Inflammatory macrophage (primary cell): ENCODE results near the gene POU6F2.
"Not testable (repeated sequence)": the region's sequence is repeated elsewhere in the genome, so short reads cannot be mapped to it uniquely, and the experiment has no call there.

ENCODE experiments used
- DNase-seq, 2 donors: peaks; one replicate each; pipeline ENCODE4 v3.0.0-alpha.2; 2020 to 2022
- total RNA-seq, 18 experiments: gene quantifications; one replicate each; lab custom pipeline; 2026; ENCODE audit warnings: mixed read lengths in 6 of 18, inconsistent platforms in 2 of 18; lab: John Stamatoyannopoulos, UW

POU6F2 gene
- total RNA-seq: 0 to 0.13 (median 0.03) reads per million in 18 experiments

GRCh38 chr7:38977685-38978084 lies at the start of gene POU6F2:
Gene POU6F2 (plus strand): TSS chr7:38977909. CDS start chr7:38977954, 45 bp downstream.
- DNase-seq: no peak

GRCh38 chr7:38928506-38928905 lies 49.2 kb upstream of the POU6F2 start:
- DNase-seq: peak; percentile 40 to 50

GRCh38 chr7:38929460-38930171 lies 48.1 kb upstream of the POU6F2 start:
- peak; percentile 32 to 70 for DNase-seq

DNA sequence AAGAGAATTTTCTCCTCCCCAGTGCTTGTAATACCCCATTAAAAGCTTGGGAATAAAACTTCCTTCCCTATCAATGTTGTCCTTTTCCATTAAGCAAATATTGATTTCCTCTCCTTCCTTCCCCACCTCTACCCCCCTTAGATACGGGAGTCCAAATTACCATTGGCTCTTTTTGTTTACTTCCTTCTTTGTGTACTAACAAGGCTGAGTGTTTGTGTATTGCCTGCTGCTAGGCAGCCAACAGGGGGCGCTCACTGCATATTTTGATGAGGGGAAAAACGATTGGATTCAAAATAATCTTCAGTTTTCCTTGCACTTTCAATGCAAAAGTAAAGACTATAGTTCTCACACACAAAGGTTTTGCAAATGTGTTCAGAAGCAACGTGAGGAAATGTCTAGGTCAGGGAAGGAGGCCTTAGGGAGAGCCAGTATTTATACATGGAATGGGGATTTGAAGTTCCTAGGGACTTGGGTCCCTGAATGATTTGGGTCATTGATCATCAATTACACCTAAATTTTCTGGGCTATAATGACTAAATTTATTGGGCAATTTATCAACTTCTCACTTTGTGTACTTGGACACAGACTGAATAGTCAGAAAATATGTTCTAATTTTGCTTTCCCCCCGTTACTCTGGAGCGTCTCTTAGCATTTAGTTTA lies 45.1 kb upstream of the POU6F2 start:
- peak; percentile 59 to 72 for DNase-seq

- no peak for DNase-seq
Observed at GRCh38 chr7:38934051-38934450, 43.7 kb upstream of the POU6F2 start.

DNA sequence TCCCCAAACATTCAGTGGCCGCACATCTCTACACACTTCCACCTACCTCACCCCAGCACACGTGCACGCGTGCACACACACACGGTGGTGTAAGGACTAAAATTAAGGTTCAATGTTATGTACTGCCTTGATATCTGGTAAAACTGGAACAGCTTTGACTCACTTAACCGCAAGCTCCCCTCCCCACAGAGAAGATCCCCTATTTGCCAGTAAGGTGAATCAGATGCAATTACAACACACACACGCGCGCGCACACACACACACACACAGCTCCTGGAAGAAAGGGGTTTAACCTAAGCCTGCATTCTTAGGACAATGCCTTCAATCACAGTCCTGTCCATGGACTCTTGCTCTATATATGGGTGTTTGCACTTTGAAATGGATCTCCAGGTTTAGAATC lies 43.2 kb upstream of the POU6F2 start:
- DNase-seq: no peak

DNA sequence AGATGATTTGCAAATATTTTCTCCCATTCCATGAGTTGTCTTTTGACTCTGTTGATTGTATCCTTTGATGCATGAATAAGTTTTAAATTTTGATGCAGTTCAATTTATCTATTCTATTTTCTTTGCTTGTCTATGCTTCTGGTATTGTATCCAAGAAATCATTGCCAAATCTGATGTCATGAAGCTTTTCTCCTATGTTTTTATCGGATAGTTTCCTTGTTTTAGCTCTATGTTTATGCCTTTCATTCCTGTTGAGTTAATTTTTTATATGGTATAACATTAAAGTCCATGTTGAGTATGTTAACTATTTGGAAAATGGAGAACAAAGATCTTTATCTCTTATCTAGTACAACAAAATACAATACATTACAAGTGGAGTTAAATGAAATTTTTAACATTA lies 41.1 kb upstream of the POU6F2 start:
- DNase-seq: no peak

DNA sequence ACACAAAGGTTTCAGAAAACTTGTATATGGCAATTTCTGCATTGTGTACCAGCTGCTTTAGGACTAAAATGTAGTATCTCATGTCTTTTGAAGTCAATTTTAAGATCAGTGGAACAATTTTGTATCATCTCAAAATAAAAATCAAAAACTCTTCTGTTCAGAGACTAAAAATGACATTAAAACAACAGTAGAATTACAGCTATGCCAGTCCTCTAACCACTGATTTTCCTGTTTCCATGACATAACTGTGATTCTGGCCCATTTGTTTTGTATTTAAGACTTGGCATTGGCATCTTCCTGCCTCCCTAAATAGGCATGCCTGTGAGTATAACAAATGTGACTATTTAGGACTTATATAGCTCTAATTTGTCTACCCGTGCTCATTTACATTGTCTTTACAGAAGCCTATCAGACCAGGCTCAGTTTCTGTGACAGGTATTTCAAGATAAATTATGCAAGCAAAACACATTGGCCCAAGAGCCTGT lies 39.7 kb upstream of the POU6F2 start:
- no peak for DNase-seq

GRCh38 chr7:38938589-38938988 lies 39.1 kb upstream of the POU6F2 start:
- DNase-seq: no peak

DNA sequence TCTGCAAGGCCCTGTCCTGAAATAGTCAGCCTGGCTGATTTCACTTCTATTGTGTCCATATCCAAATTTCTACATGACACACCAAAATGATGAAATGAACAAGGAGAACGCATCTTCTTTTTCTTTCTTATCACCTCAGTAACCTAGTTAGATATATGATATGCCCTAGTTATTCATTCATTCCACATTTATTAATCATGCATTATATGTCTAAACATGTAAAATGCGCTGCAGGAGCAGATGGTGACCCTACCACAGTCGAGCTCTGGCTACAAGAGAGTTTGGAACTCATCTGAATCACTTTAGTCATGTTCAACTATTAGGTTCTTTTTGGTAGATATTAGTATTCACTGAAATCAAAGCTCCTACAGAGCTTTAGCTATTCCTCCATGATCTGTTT lies 36.9 kb upstream of the POU6F2 start:
- no peak for DNase-seq

GRCh38 chr7:38942431-38943051 lies 35.2 kb upstream of the POU6F2 start:
- no peak for DNase-seq

GRCh38 chr7:38947541-38947940 lies 30.2 kb upstream of the POU6F2 start:
- not testable (repeated sequence) for DNase-seq

- no peak for DNase-seq
Observed at GRCh38 chr7:38950309-38950708, 27.4 kb upstream of the POU6F2 start.

DNA sequence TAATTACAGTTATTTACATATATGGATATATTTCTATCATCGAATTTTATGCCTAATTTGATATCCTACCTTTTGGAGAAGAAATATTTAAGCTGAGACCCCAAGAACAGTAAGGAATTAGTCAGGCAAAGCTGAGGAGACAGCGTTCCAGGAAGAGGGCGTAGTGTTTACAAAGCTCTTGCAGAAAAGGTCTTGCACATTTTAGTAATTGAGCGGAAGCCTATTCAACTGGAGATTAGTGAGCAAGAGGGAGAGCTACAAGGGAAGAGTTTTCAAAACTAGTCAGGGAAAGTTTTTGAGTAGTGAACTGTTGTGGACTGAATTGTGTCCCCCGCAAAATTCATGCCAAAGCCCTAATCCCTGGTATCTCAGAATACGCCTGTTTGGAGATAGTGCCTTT lies 26.5 kb upstream of the POU6F2 start:
- DNase-seq: no peak

GRCh38 chr7:38953227-38953626 lies 24.5 kb upstream of the POU6F2 start:
- no peak for DNase-seq

GRCh38 chr7:38953971-38954370 lies 23.7 kb upstream of the POU6F2 start:
- no peak for DNase-seq

DNA sequence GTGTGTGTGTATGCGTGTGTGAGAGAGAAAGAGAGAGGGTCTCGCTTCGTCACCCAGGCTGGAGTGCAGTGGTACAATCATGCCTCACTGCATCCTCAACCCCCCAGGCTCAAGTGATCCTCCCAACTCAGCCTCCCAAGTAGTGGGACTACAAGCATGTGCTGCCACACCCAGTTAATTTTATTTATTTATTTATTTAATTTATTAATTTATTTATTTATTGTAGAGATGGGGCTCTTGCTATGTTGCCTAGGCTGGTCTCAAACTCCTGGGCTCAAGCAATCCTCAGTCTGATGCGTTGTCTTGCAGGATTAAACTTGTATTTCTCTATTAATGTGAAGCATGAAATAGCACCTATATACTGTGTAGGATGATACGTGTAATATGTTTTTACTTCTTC lies 21.8 kb upstream of the POU6F2 start:
- DNase-seq: no peak

- DNase-seq: no peak
Observed at GRCh38 chr7:38962028-38962427, 15.7 kb upstream of the POU6F2 start.

- no peak for DNase-seq
Observed at GRCh38 chr7:38964921-38965320, 12.8 kb upstream of the POU6F2 start.

DNA sequence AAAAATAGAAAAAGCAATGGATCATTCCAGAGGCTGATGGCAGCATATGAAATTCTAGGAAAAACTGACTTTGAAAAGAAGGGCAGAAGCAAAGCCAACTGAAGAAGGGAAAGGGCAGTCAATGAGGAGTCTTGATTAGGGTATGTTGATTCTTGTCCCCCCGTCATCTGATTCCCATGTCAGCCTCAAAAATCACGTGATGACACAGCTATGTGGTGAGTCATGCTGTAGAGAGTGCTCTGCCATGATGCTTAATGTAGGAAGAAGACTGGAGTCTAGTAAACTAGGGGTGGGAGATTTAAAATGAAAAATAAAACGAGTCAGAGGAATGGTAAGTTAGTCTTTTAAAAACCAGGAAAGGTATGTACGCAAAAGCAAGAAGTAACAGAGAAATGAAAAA lies 3.9 kb upstream of the POU6F2 start:
- DNase-seq: no peak

- DNase-seq: no peak
Observed at GRCh38 chr7:38975944-38976392, 1.7 kb upstream of the POU6F2 start.

- no peak for DNase-seq
Observed at GRCh38 chr7:38978491-38978890, 782 bp downstream of the POU6F2 start.

DNA sequence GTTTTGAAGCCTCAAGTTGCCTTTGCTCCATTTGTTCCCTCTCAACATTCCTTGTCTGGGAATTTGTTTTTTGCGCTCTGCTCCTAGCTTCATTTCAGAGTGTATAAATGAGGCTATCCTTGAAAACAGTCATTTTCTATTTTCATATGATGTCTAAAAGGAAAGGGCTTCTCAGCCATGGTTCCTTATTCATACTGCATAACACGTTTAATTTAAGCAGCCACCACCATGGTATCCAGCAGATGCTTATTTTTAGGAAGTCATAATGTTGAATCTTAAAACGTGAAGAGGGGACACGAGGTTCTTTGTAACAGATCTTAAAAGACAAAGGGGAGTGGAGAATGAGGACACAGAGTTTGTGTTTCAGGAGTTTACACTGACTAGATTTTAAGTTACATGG lies 14.5 kb downstream of the POU6F2 start:
- DNase-seq: no peak

- no peak for DNase-seq
Observed at GRCh38 chr7:39001595-39001994, 23.9 kb downstream of the POU6F2 start.
